ENCODE results near the gene NKX2-3.

- TF ChIP-seq, protein P1, sequence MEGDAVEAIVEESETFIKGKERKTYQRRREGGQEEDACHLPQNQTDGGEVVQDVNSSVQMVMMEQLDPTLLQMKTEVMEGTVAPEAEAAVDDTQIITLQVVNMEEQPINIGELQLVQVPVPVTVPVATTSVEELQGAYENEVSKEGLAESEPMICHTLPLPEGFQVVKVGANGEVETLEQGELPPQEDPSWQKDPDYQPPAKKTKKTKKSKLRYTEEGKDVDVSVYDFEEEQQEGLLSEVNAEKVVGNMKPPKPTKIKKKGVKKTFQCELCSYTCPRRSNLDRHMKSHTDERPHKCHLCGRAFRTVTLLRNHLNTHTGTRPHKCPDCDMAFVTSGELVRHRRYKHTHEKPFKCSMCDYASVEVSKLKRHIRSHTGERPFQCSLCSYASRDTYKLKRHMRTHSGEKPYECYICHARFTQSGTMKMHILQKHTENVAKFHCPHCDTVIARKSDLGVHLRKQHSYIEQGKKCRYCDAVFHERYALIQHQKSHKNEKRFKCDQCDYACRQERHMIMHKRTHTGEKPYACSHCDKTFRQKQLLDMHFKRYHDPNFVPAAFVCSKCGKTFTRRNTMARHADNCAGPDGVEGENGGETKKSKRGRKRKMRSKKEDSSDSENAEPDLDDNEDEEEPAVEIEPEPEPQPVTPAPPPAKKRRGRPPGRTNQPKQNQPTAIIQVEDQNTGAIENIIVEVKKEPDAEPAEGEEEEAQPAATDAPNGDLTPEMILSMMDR (IDR thresholded peaks at IDR 0.05) = no peak
- no peak for TF ChIP-seq POLR2A (IDR thresholded peaks at IDR 0.05)
Measured at GRCh38 chr10:99536338-99537085, 3.8 kb downstream of the NKX2-3 start.
